ENCODE data around the gene MEG3. TPM values are rescaled to one million over a fixed set of nuclear protein-coding genes. Genes with fewer than 3 reads are reported as not detected.
A peak's percentile ranks its signal among the peaks of the same experiment; 100 is the strongest.

The MEG3 gene
- 25.4 TPM for total RNA-seq
- long read RNA-seq, full-length matches to known transcripts = 15 of 18 reads
- long read RNA-seq, partial matches to known transcripts = 1 of 18 reads
- long read RNA-seq, other reads (novel, unspliced or antisense) = 2 of 18 reads

DNA sequence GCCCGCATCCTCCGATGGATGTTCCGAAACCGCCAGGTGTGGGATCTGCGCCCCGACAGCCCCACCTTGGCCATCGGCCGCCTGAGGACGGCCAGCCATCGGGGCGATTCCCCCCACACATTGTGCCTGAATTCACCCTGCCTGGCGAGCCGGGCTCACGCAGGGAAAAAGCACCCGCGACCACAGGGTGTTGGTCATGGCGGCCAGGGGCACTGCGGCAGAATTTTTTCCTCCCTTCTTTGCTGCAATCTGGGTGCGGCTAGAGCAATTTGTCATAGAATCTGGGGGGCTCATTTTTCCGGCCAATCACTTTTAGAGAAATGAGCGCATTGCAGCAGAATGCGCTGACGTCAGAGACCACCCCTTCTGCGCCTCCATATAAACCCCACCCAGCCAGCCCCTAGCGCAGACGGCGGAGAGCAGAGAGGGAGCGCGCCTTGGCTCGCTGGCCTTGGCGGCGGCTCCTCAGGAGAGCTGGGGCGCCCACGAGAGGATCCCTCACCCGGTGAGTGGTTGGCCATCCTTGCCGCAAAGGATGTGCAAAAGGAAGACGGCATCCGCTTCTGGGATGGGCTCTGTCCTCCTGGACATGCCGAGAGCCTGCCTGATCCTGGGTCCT lies at the start of gene MEG3:
MEG3 (plus strand) TSS at position 406 of the 619 bp plus-strand sequence.
- DNase-seq (ENCODE audit: low spot score) = no peak
- intact Hi-C loops (cut with DNase I) = no loop called here

DNA sequence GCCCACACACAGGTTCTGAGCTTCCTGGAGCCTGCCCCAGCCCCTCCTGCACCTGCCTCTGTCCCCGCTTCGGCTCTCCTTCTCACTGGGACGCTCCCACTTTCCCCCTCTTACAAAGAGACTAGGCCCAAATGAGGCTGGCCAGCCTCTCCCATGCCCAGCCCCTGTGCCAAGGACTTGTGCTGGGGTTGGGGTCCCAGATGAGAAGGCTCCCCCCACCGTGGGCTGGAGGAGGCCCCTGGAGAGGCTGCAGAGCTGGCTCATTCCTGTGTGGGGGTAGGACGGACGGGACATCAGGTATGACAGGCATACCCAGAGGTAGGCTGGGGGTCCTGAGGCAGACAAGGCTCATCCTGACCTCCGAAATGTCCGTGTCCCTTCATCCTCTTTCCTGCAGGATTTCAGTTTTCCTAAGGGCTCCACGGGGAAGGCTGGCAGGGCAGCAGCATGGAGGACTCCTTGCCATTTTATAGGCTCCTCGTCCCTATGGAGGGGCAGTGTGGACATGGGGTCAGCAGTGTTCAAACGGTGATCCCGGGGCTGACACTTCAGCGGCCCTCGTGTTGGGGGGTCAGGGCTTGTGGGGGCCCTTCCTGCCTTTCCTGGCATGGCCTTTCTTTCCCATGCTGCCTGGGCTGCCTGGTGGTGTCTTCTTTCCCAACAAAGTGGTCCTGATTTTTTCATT lies 49.1 kb upstream of the MEG3 start:
- intact Hi-C loops (cut with DNase I) = no loop called here
- DNase-seq (ENCODE audit: low spot score) = peak; percentile 61

GRCh38 chr14:100777366-100777817 lies 48.5 kb upstream of the MEG3 start:
- intact Hi-C loops (cut with DNase I) = no loop called here
- peak; percentile 35 for DNase-seq (ENCODE audit: low spot score)

GRCh38 chr14:100777818-100778525 lies 47.9 kb upstream of the MEG3 start:
- intact Hi-C loops (cut with DNase I) = no loop called here
- peak; percentile 47 for DNase-seq (ENCODE audit: low spot score)

DNA sequence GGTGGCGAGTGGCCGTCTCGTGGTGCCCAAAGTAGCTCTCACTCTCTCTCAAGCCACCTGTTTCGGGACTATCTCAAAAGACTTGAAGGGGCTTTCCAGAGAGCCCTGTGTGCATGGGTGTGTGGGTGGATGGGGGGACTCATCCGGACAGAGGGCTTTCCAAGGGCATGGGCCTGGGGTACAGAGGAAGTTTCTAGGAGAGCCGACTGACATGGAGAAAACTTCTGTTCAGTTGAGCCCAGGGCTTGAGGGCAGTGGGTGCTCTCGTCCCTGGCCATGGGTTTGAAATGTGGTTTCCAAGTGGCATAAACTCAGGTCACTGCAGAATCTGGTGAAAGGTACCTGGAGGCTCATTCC lies 47.4 kb upstream of the MEG3 start:
- no peak for DNase-seq (ENCODE audit: low spot score)
- intact Hi-C loops (cut with DNase I) = no loop called here

- DNase-seq (ENCODE audit: low spot score) = peak; percentile 55
Observed at GRCh38 chr14:100778951-100779690, 46.8 kb upstream of the MEG3 start.

DNA sequence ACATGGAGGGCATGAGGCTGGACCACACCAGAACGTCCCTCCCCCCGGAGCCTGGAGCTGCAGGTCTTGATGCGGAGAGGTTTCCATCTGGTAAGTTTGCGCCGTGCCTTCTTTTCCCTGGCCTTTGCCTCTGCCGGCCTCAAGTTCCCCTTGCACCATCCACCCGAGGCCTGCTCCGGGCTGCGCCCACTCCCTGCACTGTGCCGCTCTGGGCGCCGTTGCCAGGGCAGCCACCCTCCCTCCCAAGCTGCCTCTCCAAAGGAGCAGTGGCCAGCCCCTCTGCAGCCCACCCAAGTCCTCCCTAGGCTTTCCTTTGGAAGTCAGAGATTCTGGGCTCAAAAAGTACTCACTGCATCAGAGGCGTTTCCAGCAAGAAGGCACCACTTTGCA lies 46.2 kb upstream of the MEG3 start:
- peak; percentile 73 for DNase-seq (ENCODE audit: low spot score)
- intact Hi-C loops (cut with DNase I) = no loop called here

More at GRCh38 chr14:100778951-100779690, 46.8 kb upstream of the MEG3 start:
- intact Hi-C loops (cut with DNase I) = no loop called here

DNA sequence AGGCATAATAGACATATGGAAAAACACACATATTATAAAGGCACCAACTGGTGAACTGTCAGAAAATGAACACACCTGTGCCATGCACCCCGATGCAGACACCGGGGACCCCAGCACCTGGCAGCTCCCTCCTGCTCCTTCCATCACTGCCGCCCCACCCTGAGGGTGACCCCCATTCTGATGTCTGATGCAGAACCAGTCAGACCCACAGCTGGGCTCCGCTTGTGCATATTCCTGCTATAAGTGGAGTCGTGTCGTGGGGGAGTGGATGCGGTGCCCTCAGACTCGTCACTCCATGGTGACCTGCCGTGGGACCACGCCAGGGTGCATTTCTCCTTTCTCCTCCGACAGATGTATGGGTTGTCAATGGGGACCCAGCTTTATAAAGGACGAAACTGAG lies 45.7 kb upstream of the MEG3 start:
- DNase-seq (ENCODE audit: low spot score) = peak; percentile 66
- intact Hi-C loops (cut with DNase I) = no loop called here

DNA sequence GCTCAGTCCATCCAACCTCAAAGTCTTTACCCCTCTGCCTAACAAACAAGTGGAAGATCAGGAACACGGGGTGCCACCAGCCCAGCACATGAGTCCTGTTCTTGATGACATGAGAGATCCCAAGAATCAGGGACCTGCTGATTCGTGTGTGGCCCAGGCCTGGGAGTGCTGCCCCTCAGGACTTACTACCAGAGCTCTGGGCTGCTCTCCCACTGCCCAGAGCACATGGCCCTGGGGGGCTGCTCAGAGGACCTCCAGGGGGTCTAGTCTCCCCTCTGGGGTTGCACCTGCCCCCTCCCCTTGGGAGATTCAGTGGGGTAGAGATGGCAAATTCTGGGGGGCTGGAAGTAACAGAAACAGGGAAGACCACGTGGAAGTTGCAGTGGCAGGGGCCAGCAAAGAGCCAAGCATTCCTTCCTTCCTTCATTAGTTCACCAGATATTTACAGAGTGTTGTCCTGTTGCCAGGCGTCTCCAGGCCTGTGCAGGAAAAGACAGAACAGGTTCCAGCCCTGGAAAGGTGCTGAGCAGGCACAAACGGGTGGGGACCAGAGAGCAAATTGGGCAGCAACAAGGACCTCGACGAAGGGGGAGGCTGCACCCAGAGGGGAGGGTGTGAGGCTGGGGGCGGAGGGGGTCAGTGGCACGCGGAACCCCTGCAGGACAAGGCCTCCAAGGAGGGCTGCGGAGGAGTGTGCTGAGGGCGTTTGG lies 45.1 kb upstream of the MEG3 start:
- intact Hi-C loops (cut with DNase I) = no loop called here
- DNase-seq (ENCODE audit: low spot score) = peak; percentile 70

DNA sequence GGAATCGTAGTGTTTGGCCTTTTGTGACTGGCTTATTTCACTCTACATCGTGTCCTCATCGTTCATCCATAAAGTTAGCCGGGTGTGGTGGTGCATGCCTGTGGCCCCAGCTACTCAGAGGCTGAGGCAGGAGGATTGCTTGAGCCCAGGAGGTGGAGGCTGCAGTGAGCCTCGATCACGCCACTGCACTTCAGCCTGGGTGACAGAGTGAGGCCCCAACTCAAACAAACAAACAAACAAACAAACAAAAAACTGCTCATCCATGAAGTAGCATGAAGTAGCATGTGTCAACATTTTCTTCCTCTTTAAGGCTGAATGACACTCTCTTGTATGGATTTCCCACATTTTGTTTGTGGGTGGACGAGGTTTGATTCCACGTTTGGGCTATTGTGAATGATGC lies 44.0 kb upstream of the MEG3 start:
- intact Hi-C loops (cut with DNase I) = no loop called here
- DNase-seq (ENCODE audit: low spot score) = no peak

DNA sequence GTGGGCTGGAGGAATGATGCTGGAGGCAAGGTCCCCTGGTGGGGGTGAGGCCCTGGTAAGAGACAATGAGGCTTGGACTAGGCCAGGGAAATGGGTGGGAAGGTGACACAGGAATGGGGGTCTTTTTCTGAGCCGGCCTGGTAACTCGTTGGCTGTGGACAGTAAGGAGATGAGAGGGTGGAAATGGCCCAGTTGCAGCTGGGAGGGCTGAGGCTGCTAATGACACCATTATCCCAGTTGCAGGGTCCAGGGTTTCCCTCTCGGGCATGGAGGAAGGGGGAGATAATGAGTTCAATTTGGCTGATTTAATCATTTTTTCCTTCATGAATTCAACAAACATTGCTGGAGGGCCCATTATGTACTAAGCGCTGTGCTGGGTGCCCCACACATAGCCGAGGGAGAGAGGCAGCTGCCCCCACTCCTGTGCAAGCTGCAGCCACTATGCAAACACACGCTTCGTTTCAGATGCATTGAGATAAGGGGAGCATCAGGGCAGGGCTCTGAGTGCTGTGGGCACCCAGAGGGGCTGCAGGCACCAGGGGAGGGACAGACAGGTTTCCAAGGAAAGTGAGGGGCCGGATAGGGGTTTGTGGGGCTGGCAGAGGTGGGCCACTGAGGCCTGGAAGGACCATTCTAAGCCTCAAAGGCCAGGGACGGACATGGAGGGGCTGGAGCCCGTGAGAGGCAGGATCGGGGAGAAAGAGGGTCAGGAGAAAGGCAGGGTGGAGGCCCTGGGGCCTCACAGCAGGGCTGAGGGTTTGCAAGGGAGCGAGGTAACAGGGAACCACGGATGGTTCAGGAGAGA lies 43.2 kb upstream of the MEG3 start:
- intact Hi-C loops (cut with DNase I) = no loop called here
- DNase-seq (ENCODE audit: low spot score) = peak; percentile 22

DNA sequence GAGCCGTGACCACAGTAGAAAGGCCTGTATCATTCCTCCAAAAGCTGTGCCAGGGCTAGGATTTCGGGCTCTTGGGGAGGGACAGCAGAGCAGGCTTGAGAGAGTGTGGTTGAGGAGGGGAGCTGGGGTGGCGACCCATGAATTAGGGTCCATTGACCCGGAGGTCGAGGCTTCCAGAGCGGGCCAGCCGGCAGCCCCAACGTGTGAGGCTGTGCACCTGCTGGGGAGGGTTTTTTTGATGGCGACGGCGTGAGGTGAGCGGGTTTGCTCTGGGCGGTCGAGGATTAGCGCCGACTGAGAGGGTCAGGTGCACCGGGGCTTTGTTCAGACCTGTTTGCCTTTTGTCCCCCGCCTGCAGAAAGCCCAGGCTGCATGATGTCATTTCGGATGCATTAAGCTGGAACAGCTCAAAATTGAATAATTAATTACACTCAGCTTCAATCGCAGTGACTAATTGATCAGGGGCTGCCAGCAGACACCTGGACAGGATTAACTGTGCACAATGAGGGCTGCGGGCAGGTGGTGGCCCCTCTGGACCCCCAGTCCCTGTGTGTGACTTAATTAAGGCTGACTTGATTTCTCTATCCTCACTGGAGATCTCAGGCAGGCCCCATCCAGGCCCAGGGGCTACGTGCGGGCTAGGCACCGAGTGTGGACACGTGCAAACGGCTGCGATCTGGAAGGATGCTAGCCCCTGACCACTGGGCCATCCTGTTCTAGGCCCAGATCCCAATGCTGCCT lies 42.1 kb upstream of the MEG3 start:
- intact Hi-C loops (cut with DNase I) = no loop called here
- peak; percentile 75 for DNase-seq (ENCODE audit: low spot score)

DNA sequence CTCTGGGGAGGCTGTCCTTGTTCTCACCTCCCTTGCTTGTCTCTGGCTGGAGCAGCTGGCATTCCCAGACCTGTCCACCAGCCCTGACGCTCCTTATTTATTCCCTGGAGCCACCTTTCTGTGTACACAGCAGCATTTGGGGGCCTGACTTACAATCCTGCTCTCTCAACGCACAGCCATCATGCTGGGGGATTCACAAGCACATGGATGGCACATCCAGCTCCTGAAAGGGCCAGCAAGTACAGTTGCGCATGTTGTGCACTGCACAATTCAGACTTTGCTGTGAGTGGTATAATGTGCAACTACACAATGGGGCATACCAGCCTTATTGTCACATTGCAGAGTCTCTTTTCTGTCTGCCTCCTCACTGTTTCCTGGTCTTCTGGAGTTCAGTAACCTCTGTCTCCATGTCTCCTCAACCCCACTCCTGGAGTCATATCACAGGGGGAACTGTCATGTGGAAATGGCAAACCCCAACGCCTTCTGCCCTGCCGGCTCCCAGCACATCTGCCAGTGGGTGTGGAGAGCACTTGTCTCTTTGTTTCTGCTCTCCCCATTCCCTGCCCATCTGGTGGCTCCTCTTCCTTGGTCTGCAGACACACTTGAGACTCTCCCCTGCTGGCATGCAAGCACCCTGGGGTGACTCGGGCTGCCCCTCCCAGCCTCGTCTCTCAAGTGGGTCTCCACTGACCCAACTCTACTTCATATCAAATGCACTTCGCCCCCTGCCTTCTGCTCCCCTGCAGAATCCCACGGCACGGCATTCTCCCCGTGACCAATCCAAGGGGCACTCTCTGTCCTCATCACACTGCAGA lies 41.2 kb upstream of the MEG3 start:
- intact Hi-C loops (cut with DNase I) = no loop called here
- peak; percentile 73 for DNase-seq (ENCODE audit: low spot score)

GRCh38 chr14:100785338-100785615 lies 40.6 kb upstream of the MEG3 start:
- intact Hi-C loops (cut with DNase I) = no loop called here
- DNase-seq (ENCODE audit: low spot score) = no peak

DNA sequence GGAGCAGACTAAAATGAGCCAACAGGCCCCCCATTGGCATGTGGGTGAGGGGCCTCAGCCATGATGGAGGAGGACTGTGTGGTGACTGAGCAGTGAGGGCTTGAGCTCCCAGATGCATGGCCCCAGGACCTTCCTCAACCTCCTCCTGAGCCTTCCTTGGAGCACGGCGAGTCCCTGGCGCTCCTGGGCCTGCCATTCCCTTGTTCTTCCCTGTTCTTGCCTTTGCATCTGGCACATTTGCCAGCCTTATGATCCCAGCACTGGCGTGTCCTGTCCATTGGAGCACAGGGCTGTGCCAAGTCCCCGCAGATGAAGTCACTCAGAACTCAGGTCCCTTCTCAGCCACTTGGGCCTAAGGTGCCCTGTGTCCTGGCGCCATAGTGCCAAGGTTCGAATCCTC lies 40.3 kb upstream of the MEG3 start:
- peak; percentile 35 for DNase-seq (ENCODE audit: low spot score)
- intact Hi-C loops (cut with DNase I) = no loop called here

GRCh38 chr14:100786131-100786530 lies 39.8 kb upstream of the MEG3 start:
- DNase-seq (ENCODE audit: low spot score) = peak; percentile 50
- intact Hi-C loops (cut with DNase I) = no loop called here

DNA sequence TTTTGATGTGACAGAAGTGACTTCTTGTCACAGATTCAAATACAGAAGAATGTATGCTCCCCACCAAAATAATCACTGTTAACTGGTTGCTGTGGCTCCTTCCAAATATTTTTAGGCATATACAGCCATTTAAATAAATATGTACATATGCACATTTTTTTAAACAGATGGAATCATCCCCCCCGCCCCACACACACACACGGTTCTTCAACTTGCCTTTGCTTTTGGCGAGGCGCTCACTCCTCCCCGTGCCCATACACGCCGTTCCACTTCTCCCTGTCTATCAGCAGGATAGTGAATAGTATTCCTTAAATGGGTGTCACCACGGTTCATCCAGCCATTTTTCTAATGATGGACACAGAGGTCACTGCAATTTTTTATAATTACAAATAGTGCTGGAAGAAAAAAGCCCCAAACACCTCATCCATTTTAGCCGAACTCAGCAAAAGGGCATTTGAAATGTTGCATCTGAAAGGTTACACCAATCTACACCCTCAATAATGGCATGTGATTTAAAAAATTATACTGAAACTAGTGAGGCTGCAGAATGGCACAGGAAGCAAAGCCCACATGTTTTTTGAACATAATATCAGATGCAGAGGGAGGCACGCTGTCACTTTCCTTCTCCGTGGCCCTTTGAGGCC lies 39.2 kb upstream of the MEG3 start:
- DNase-seq (ENCODE audit: low spot score) = no peak
- intact Hi-C loops (cut with DNase I) = no loop called here

Data from cardiac septum (tissue), 1 donor.